H1 (cell line): Measurements from ENCODE around the gene EFHC1. TPM values are rescaled to one million over a fixed set of nuclear protein-coding genes. Genes with fewer than 3 reads are reported as not detected.

Experiments
- ATF3 ChIP-seq: IDR thresholded peaks from 2 replicates; pipeline ENCODE4 v1.6.1; 2011; ENCODE audit warnings: low read depth, mild to moderate bottlenecking, low read length; ENCODE audit not compliant: insufficient read depth
- CBX5 ChIP-seq: fragments of 300-800, 300-1000 bp; sonication (generic); IDR thresholded peaks from 2 replicates; pipeline ENCODE4 v1.7.1; 2016; ENCODE audit warnings: antibody characterized with exemption, low read length, low read depth
- POLR2A ChIP-seq, 2 experiments: IDR thresholded peaks; 1 replicate in 1 of 2; 2 replicates in 1 of 2; pipeline ENCODE4 v1.6.1; 2011; ENCODE audit warnings: low read depth in 2 of 2, low read length in 2 of 2, mild to moderate bottlenecking in 2 of 2; ENCODE audit errors: control extremely low read depth in 1 of 2
- polyA plus RNA-seq, 7 experiments: library from polyadenylated mRNA; depleted of rRNA in 3 of 7; stranded (reverse) in 5 of 7; unstranded in 2 of 7; fragments of >200 nt in 5 of 7; fragments of 200-250 nt in 2 of 7; gene quantifications; 1 replicate in 5 of 7; 2 replicates in 1 of 7; 4 replicates in 1 of 7; pipeline versions ENCODE4 v1.2.1 to v1.2.3, GENCODE V29; 2011 to 2013; ENCODE audit warnings: missing spikeins in 2 of 7, mixed read lengths in 2 of 7
- total RNA-seq: library from RNA; stranded (reverse); fragmentation: NEBNext Ultra II Directional; extraction: Animal tissue kit (Norgen Biotek cat#: 25700); gene quantifications from 2 replicates; pipeline ENCODE4 v1.2.1, GENCODE V29; 2021

Gene EFHC1
- total and polyA plus RNA-seq, 2 of the 8 experiments (the other 6 are each of a cell fraction or from before 2014, with no cell fraction given): 10.5 to 16.4 TPM

- TF ChIP-seq CBX5 (no peak), ATF3 (no peak), POLR2A (IDR thresholded peaks at IDR 0.05; ENCODE audit: control extremely low read depth in 1 of 2, low read depth in 2 of 2, low read length in 2 of 2) (no peak)
Measured at GRCh38 chr6:52570291-52570700, 150.2 kb downstream of the EFHC1 start (continued).
